Measurements from ENCODE around the gene PACRG.
A peak's percentile ranks its signal among the peaks of the same experiment; 100 is the strongest.
"Not testable (repeated sequence)": the region's sequence is repeated elsewhere in the genome, so short reads cannot be mapped to it uniquely, and the experiment has no call there.

Gene PACRG

DNA sequence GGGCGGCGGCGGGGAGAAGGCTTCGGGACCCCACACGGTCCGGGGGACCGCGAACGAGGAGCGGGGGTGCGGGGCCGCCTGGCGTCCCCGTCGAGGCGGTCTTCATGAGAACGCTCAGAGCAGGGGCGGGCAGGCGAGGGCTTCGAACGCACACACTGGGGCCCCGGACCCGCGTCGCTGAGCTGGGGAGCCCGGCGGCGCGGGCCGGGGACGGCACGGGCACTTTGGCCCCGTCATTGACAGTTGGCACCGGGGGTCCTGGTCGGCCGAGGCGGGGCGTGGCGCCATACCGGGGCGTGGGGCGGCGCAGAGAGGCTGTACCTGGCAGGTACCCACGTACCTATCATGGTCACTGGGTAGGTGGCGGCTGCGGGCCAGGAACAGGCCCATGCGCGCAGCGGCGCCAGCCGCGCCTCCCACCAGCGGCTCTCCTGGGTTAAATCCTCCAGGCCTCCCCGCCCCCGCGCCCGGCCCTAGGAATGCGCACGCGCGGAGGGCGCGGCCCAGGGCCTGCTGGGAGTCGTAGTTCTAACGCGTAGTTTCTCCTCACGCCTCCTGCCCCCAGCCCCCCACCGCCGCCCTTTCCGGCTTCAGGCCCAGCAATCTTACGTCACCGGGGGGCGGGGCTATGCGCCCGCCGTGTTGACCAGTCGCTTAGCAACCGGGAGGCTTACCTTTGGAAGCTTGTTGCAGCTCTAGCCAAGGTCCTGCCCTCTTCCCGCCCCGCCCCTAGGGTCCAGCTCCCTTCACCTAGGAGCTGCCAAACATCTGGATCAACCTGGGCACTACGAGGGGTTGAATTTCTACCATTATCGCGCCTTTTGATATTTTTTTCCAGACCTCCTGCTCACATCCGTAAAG lies at the start of gene PACRG, which contains the start of gene PRKN:
TSS of gene PACRG (plus strand) at position 653 of the 861 bp plus-strand sequence.
TSS of gene PRKN (minus strand) at position 445 of the 861 bp plus-strand sequence.
- DNase-seq (ENCODE audit: low read depth): peak; percentile 69

DNA sequence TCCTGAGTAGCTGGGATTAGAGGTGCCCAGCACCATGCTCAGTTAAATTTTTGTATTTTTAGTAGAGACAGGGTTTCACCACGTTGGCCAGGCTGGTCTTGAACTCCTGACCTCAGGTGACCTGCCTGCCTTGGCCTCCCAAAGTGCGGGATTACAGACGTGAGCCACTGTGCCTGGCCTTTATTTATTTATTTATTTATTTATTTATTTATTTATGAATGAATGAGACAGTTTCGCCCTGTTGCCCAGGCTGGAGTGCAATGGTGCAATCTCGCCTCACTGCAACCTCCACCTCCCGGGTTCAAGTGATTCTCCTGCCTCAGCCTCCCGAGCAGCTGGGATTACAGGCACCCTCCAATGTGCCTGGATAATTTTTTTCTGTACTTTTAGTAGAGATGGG lies 48.9 kb upstream of the PACRG start:
- DNase-seq (ENCODE audit: low read depth): not testable (repeated sequence)

DNA sequence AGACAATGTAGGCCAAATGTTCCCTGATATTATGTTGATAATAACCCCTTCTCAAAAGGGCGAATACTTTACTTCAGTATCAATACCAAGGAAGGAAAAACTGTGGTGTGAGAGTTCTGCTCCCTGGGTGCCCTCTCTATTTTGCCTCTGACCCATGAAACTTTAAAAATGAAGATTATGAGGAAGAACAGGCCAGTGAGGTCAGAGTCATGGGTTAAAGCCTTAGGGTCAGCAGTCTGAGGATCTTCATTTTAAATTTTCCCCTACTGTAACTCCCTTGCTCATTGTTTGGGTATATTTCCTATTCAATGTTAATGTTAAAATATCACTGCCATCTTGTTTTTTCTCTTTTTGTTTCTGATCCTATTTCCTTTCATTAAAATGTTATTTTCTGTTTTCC lies 48.1 kb upstream of the PACRG start:
- DNase-seq (ENCODE audit: low read depth): no peak

DNA sequence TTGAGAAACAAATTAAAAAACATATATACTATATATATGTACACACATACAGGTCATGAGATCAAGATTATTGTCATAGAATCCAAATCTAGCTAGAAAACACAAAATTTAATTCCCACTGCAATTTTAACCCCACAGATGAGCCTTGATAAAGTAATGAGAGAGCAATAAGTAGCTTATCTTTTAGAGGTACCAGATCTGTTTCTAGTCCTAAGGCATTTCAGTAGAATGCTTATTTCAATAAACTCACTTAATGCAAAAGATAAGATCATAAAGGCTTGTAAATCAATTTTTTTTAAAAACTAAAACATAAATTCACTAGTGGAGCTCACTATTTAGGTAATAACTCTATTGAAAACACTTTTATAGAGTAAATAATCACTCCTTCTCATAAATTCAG lies 47.4 kb upstream of the PACRG start:
- DNase-seq (ENCODE audit: low read depth): no peak

DNA sequence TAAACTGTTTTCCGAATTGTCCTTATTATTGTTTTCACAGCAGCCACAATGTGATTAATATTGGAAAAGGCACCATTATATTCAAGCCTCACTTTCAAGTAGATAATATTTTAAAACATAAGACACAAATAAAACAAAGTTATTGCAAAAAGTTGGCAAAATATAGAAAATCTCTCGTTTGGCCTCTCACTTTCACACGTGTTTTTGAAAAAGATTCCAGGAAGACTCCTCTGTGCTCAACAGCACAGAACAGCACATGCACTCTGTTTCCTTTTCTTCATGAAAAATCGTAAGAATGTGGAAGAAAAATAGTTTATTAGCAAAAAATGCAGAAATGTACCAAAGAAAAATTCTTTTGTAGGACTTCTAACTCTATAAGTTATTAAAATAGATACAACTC lies 46.9 kb upstream of the PACRG start:
- no peak for DNase-seq (ENCODE audit: low read depth)

DNA sequence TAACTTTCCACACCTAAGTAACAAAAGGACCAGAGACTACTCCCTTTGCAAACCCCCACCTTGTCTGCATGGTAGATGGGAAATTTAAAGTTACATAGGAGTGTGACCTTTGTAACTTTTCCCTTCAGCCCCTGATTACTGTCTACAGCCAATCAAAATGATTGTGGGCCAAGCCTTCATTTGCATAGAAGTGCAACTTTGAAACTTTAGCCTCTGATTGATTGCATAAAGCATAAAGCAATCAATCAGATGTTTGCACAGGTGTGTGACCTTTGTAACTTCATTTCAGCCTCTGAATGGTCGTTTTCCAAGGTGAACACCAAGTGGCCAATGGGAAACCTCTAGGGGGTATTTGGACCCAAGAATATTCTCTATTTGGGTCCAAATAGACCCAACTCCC lies 46.3 kb upstream of the PACRG start:
- no peak for DNase-seq (ENCODE audit: low read depth)

DNA sequence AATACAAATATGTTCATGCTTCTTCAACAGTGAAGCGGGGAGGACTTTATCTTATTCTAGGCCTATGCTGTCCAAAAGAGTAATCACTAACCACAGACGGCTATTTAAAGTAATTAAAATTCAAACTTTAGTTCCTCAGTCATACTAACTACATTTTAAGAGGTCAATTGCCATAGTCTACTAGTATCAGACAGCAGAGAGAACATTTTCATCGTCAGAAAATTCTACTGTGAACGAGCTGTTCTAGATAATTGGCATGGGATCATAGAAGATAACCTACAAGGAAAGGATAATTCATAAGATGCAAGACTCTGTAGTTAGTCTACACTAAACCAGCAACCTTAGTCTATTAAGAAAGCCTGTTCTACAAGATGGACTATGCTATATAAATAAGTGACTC lies 44.6 kb upstream of the PACRG start:
- no peak for DNase-seq (ENCODE audit: low read depth)

DNA sequence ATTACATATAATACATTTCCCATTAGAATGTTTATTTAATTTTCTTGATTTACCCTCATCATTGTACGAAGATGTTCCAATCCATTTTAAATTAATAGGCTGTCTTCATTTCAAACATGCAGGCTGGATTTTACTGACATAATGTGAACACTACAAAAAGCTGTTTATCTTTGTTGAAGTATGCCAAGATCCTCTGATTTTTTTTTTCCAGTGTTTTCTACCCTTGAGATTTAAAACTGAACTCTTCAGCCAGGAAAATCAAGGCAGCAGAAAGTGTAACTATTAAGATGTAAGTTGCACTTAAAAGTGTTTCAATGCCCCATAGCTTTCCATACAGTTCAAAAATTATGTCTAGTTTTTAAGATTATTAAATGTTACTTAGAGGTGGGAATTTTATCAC lies 43.7 kb upstream of the PACRG start:
- DNase-seq (ENCODE audit: low read depth): no peak

DNA sequence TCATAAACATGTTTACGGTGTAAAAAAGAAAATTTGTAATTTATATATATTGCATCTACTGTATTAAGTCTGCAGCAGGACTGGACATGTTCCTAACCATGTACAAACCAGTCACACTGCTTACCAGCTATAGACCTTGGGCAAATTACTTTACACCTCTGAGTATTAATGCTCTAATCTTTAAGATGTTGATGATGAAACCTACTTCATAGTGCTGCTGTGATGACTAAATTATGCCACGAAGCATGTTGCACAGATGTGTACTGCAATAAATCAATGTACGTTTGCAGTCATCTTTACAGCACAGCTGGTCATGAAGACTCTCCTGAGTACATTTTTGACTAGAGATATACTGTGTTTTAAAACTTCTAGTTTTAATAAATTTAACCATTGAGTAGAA lies 42.8 kb upstream of the PACRG start:
- no peak for DNase-seq (ENCODE audit: low read depth)

DNA sequence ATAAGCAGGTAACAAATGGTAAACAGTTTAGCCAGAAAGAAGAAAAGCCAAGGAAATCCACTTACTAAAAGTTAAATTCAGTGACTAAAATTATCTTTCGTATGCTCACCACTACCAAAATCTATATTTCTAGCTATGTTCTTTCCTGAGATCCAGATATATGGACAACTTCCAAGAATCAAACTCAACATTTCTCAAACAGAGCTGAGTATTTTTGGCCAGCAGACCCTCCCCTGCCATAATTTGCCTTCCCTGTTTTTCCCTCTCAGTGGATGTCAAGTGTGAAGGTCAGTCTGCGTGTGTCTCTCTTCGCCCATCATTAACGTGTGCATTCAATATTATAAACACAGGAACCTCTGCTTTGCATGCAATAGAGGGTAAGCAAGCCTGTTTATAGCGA lies 42.2 kb upstream of the PACRG start:
- DNase-seq (ENCODE audit: low read depth): no peak

DNA sequence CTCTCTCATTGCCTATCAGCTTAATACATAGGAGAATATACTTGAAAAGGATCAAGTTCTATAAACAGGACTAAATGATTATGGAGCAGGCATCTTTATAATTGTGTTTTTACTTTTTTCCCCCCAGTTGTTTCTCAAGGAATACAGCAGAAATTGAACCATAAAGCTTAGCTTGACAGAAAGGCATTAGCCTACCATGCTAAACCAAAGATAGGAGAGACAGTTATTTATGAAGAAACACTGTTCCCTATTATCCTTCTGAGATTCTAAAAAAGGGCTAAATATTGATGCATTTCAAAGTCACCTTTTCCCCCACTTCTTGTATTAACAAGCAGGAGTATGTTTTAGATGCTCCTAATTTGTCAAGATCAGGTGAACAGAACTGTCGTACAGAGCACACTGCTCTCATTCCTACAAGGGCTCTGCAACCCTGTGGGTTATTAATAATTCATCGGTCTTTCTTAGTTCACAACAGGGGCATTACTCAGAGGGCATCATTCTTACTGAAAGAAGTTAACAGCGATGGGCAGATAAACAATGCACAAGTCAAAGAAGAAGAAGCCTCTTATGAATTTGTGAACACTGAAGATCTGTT lies 38.9 kb upstream of the PACRG start:
- DNase-seq (ENCODE audit: low read depth): no peak

DNA sequence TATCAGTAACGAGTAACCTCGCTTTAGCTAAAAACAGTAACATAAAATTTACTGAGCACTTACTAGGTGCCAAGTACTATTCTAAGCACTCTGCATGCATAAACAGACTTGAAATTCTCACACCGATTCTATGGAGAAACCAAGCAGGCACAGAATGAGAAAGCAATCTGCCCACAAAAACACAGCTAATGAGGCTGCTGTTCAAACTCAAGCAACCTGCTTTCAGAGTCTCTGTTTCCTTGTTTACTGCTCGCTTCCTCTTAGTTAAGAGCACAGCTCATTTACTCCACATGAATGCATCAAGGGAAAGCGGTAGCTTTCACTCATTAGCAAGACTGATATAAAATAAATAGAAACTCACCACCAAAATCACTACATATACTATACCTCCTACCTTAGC lies 37.6 kb upstream of the PACRG start:
- DNase-seq (ENCODE audit: low read depth): no peak

DNA sequence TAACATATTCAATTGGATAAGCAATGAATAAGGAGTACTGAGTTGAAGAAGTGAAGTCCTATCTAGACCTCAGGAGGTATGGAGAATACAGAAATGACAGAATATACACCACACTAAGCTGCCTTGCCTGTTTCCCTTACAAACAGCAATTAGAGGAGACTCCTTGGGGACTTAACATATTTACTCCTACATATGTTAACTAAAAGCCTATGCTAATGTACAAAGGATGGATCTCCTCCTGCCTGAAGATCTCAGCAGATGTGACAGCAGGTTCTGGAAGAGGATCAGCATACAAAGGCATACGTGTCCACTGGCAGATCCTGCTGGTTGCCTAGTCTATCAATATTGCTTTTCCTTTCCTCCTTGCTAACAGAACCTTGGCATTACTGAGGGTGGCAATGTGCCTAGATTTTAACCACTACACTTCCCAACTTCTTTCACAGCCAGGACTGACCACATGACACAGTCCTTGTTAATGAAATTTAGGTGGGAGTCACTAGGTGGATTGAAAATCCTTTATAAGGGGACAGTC lies 29.8 kb upstream of the PACRG start:
- DNase-seq (ENCODE audit: low read depth): no peak

DNA sequence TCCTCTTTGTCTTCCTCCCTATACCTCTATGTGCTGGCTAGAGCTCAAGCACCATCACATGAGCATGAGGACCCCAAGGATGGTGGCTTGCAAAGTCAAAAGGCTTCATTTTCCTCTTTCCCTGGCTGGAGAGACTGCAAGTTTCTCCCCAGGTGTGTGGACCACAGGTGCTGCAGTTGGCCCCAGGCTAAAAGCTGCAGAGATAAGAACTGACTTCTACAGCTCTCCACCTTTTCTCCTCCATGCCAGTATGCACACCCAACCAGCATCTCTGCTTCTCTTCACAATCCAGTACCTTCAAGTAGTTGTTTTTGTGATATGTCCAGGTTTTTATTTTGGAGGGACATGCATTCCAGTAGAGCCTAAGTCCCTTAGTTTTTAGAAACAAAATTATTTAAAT lies 29.3 kb upstream of the PACRG start:
- no peak for DNase-seq (ENCODE audit: low read depth)

DNA sequence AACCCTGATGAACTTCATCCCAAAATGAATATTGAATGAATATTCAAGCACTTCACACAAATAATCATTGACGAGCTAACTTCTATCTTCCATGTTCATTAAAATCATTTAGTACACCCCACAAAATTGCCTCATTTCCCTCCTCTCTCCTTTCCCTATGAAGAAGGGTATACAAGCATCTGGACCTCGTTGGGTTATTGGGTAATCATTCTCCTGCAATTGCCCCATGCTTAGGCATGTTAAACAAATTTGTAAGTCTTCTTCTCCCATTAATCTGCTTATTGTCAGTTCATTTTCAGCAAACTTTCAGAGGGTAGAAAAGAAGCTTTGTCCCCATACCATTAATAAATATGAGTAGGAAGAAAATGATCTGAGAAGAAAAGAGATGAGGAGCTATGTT lies 27.8 kb upstream of the PACRG start:
- DNase-seq (ENCODE audit: low read depth): no peak

DNA sequence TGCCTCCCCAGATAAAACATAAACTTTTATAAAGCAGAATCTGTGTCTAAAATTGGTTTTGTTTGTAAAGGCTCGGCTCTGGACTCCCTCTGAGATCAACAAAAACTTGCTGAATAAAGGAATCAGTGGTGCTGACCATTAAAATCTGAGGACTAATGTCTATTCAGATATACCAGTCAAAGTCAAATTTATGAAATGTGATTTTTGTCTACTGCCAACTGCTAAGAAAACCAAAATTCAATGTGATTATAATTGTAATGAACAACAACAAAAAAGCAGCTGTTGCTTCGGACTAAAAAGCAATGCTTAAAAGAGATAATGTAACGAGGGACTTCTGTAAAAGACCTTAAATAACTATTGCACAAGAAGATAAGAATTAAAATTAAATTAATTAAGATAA lies 26.8 kb upstream of the PACRG start:
- no peak for DNase-seq (ENCODE audit: low read depth)

DNA sequence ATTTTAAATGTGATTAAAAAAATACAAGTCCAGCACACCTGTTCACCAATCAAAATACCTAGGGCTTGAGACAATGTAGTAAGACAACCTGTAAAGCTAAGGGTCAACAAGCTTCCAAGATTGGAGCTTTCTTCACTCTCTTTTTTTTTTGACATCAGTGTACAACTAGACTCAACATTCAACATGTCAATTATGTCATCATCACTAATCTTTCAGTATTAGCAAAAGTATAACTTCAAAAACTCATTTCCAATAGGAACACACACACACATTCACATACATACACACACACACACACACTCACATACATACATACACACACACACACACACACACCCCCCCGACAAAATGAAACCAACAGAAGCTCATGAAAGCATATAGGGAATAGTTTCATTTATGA lies 26.2 kb upstream of the PACRG start:
- no peak for DNase-seq (ENCODE audit: low read depth)

DNA sequence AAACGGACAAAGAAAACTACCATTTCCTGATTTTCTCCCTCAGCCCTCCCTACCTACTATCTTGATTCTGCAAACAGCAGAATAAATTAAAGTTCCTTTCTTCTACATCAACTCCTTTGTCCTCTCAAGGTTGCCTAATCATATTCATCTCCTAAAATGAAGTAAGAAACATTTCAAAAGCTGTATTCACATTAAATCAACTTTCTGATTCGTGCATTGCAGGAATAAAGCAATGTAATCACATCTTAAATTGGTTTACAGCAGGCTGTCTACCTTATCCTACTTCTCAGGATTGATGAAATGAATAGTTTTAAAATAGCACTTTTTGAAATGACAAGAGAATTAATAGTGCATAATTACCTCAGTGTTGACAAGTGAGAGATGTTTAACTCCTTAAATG lies 25.3 kb upstream of the PACRG start:
- no peak for DNase-seq (ENCODE audit: low read depth)

DNA sequence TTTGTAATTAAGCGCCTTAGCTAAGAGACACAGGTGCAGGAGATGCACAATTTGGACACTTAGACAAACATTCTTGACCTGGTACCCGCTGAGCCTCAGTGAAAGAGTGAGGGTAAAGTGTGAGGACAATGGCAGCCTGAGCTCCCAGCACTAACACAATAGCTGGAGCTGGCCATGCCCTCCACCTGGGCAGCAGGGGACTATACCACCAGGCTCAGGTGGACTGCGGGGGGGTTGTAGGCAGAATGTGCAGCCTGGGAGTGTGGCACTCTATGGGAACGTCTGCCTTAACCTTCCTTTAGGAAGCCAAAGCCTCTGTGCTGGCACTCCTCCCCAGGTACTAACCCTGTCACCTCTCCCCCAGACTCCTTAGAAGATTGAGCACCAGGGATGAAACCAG lies 23.8 kb upstream of the PACRG start:
- no peak for DNase-seq (ENCODE audit: low read depth)

DNA sequence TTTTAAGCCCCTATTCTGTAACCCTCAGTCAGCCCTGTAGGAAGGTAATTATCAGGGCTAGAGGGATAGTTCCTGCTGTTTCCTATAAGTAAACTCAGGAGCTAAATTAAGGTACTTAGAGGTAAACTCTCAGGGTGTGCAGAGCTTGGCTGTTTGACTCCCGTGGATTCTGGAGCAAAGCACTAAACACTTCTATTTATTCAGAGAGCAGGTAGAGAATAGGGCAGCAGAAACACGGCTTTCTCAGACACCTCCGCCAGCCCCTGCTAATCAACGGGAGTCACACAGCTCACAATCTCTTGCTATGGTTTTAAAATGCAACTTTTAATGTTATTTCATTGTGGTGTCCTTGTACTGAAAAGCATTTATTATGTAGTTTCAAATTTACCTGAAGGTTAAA lies 22.0 kb upstream of the PACRG start:
- no peak for DNase-seq (ENCODE audit: low read depth)

DNA sequence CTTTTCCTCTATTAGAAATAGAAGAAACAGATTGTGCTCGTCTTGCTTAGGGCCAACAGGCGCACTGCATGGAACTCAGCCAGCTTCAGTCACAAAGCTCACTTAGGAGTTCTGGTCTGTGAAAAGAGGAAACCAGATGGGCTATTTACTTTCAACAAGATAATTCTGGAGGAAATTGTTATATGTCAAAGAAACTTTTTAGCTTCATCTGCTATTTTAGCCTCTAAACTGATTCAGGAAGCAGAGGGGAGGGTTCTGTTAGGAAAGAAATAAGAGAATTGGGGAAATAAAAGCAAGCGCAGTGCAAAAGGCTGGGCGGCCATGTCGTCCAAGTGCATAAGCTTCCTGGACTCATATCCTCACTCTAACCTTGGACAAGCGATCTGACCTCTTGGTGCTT lies 21.5 kb upstream of the PACRG start:
- no peak for DNase-seq (ENCODE audit: low read depth)

DNA sequence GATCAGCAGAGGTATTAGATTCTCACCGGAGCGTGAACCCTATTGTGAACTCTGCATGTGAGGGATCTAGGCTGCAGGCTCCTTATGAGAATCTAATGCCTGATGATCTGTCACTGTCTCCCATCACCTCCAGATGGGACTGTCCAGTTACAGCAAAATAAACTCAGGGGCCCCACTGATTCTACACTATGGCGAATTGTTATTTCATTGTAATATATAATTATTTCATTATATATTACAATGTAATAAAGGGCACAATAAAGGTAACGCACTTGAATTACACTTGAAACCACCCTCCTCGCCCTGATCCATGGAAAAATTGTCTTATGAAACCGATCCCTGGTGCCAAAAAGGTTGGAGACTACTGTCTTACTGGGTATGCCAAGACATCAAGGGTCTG lies 18.8 kb upstream of the PACRG start:
- DNase-seq (ENCODE audit: low read depth): no peak

DNA sequence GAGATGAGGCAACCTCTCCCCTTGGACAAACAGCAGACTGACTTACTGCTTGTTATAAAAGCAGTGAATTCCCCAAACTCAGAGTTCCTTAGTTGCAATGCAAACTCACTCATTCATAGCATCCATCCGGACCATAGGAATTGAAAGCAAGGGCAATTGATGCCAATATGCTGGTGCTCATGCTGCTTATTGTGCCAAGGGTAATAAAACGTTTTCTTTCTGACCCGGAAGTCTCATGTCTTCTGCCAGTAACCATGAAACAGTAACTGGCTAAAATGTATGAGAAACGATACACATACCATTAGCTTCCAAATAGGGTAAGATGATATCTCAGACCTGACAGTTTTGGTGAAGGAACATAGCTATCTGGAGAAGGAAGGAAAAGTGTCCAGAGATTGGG lies 18.3 kb upstream of the PACRG start:
- no peak for DNase-seq (ENCODE audit: low read depth)

DNA sequence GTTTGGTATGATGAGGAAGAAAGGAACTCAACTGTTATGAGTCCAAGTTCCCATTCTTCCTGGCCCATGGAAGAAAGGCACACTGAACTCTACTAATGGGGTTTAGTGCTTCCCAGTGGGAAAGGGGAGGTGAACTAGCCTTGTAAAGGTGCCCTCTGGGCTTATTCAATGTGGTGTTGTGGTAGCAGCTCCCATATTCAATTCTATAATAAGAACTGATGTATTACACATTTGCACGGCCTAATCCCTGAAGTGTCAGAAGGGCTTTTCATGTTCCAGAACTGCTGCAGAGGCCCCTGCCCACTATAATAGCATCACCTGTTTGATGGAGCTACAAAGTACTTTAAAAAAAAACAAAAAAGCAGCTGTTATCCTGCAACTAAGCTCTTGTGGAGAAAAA lies 17.4 kb upstream of the PACRG start:
- no peak for DNase-seq (ENCODE audit: low read depth)

Measured in GM04503 (cell line).